ENCODE data around the gene ZNF662. TPM values are rescaled to one million over a fixed set of nuclear protein-coding genes. Genes with fewer than 3 reads are reported as not detected.

Gene ZNF662
- total and polyA plus RNA-seq, 2 of the 13 experiments (the other 11 are each of a cell fraction or from before 2014, with no cell fraction given), result not detected

GRCh38 chr3:42942693-42943092 lies 36.8 kb downstream of the ZNF662 start (continued):
- TF ChIP-seq TERF1 (CRISPR knock-in tag; IDR thresholded peaks at IDR 0.05) (no peak), ZNF512 (CRISPR knock-in tag; IDR thresholded peaks at IDR 0.05) (no peak), ZSCAN25 (CRISPR knock-in tag; IDR thresholded peaks at IDR 0.05) (no peak), ELK4 (CRISPR knock-in tag; IDR thresholded peaks at IDR 0.05; ENCODE audit: borderline replicate concordance) (no peak), CBX1 (IDR thresholded peaks at IDR 0.05; ENCODE audit: low read depth) (no peak)

- intact Hi-C loops (cut with micrococcal nuclease; ENCODE audit: unreplicated experiment) (no loop called here), in situ Hi-C loops (cut with HindIII; ENCODE audit: extremely low pct_ligation_motif_present, low pct_unique_long_range_greater_than_20kb) (no loop called here)
- H2AFZ ChIP-seq (ENCODE audit: low read length), result no peak overlapping the region
- H3K4me2 ChIP-seq (ENCODE audit: low read depth, low read length), result no peak overlapping the region
- ATAC-seq, result no peak
- no peaks in the 10 kb centered on the region for H3K4me1 ChIP-seq (ENCODE audit: insufficient read depth, low read length)
- H3K9me3 ChIP-seq (ENCODE audit: low read length), result no peaks in the 10 kb centered on the region
- ChIA-PET POLR2A (no interaction called here), CTCF (ENCODE audit: low intra/inter-chr PET ratio, low total read pairs) (no interaction called here)
- no peaks in the 10 kb centered on the region for H3K79me2 ChIP-seq (ENCODE audit: insufficient read depth, low read length)
- H3K36me3 ChIP-seq (replicated peaks in 1 of 2; ENCODE audit: control insufficient read depth in 1 of 2, insufficient read depth in 2 of 2, low read length in 2 of 2), result no peaks in the 10 kb centered on the region
- DNase-seq (ENCODE audit: low spot score), result no peak
- H4K20me1 ChIP-seq (ENCODE audit: insufficient read depth, low read length), result no peaks in the 10 kb centered on the region
- no peak overlapping the region for H3K9ac ChIP-seq (ENCODE audit: insufficient read depth, low read depth, low read length)
- H3K4me3 ChIP-seq (replicated peaks in 1 of 3; ENCODE audit: insufficient read depth in 1 of 3, low read depth in 2 of 3, low read length in 3 of 3), result no peak overlapping the region
- peaks cover 0 to 4% of the 10 kb centered on the region in 2 experiments; a peak in 1 of 5 replicates for H3K27me3 ChIP-seq (ENCODE audit: control insufficient read depth in 1 of 2, insufficient read depth in 2 of 2, low read length in 2 of 2)
- FAIRE-seq, result no peak
- H3K27ac ChIP-seq (ENCODE audit: extremely low read length, insufficient read depth, low read length), result no peak overlapping the region
- BruUV-seq (replicated peaks), result no TSS peak
- WGBS (ENCODE audit: low lambda C conversion rate), result 1% methylated on average over 5 of the region's 5 CpGs
- TF ChIP-seq EEA1 (CRISPR knock-in tag; IDR thresholded peaks at IDR 0.05; ENCODE audit: borderline replicate concordance) (no peak), CEBPZ (IDR thresholded peaks at IDR 0.05; ENCODE audit: low read length) (no peak), SP1 (IDR thresholded peaks at IDR 0.05) (no peak), SP1 (CRISPR knock-in tag; IDR thresholded peaks at IDR 0.05) (no peak), SOX5 (CRISPR knock-in tag; IDR thresholded peaks at IDR 0.05; ENCODE audit: borderline replicate concordance) (no peak), ZSCAN25 (CRISPR knock-in tag; IDR thresholded peaks at IDR 0.05) (no peak), NFATC3 (CRISPR knock-in tag; IDR thresholded peaks at IDR 0.05) (no peak), FOSL1 (CRISPR knock-in tag; IDR thresholded peaks at IDR 0.05; ENCODE audit: borderline replicate concordance) (no peak), ZNF276 (CRISPR knock-in tag; IDR thresholded peaks at IDR 0.05; ENCODE audit: low read depth) (no peak), SETDB1 (CRISPR knock-in tag; IDR thresholded peaks at IDR 0.05; ENCODE audit: borderline replicate concordance) (no peak), ZNF20 (CRISPR knock-in tag; IDR thresholded peaks at IDR 0.05) (no peak)
Measured at GRCh38 chr3:42946050-42946449, 40.1 kb downstream of the ZNF662 start.
